ENCODE data around the gene FAM83D. TPM values are rescaled to one million over a fixed set of nuclear protein-coding genes. Genes with fewer than 3 reads are reported as not detected.
A peak's percentile ranks its signal among the peaks of the same experiment; 100 is the strongest.

FAM83D gene
- total RNA-seq, 2 donors from 2014 or later, result 10.4 to 10.5 TPM

DNA sequence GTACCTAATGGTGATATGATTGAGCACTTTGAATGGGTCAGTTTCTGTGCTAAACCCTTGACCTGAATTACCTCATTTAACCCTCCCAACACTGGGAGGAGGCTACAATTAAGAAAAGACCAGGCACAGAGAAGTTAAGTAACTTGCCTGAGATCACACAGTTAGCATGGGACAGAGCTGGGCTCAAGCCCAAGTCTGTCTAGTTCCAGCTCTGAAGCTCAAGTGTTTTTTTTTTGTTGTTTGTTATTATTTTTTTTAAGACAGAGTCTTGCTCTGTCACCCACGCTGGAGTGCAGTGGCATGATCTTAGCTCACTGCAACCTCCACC is 4.0 kb downstream of the FAM83D start:
- Mint-ChIP-seq H3K9me3 (no peaks in the 10 kb centered on the region), H3K36me3 (ENCODE audit: insufficient read depth in 2 of 2) (peaks cover 6 to 7% of the 10 kb centered on the region in 2 donors), H3K27me3 (ENCODE audit: low read depth) (no peaks in the 10 kb centered on the region), H3K27ac (peak overlapping the region; percentile 12), H3K4me3 (no peak overlapping the region), H3K4me1 (ENCODE audit: low read depth) (peaks cover 36% of the 10 kb centered on the region)
- no peak for ATAC-seq (replicated peaks in 1 of 2)
- DNase-seq, result no peak

DNA sequence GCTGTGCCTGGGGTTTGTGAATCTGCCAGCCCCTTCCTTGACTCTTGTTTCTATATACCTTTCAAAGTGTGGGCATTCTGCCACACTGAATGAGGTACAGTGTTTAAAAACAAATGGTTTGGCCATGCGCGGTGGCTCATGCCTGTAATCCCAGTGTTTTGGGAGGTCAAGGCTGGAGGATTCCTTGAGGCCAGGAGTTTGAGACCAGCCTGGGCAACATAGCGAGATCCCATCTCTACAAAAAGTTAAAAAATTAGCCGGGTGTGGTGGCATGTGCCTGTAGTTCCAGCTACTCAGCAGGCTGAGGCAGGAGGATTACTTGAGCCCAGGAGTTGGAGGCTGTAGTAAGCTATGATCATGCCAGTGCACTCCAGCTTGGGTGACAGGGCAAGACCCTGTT is 5.8 kb downstream of the FAM83D start:
- H3K27ac Mint-ChIP-seq, result no peak overlapping the region
- no peaks in the 10 kb centered on the region for H3K9me3 Mint-ChIP-seq
- H3K27me3 Mint-ChIP-seq (ENCODE audit: low read depth), result no peaks in the 10 kb centered on the region
- ATAC-seq (replicated peaks in 1 of 2) (no peak), DNase-seq (no peak)
- H3K36me3 Mint-ChIP-seq (ENCODE audit: insufficient read depth in 2 of 2), result peaks cover 7 to 8% of the 10 kb centered on the region in 2 donors
- peaks cover 30% of the 10 kb centered on the region for H3K4me1 Mint-ChIP-seq (ENCODE audit: low read depth)
- no peak overlapping the region for H3K4me3 Mint-ChIP-seq

DNA sequence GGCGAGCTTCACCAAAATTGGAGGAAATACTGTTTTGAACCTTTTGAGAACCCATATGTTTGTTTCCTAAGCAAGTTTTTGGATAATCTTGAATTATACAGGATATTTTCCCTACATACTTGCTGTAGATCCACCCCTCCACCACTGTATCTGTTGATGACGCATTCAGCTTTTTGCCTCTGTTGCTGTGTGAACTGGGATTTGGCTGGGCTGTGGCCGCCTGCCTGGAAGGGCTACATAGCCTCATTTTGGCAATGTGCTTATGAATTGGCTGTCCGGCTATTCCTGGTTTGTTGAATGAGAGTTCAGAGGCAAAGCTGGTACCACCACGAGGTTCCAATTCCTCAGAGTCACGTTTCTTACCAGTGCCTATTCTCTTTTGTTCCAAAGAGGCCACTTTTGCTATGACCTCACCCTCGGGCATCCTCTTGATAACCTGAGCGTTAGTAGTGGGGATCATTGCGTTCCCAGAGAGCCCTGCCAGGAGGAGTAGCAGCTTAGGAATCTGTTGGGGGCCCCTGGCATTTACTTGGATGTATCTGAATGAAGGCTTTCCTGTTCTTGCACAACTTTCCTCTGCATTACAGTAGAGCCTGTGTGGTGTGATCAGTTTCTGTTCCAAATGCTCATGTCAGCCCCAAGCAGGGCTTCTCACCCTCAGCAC is 6.4 kb downstream of the FAM83D start:
- Mint-ChIP-seq H3K27ac (no peak overlapping the region), H3K9me3 (no peaks in the 10 kb centered on the region), H3K4me1 (ENCODE audit: low read depth) (peaks cover 27% of the 10 kb centered on the region), H3K36me3 (ENCODE audit: insufficient read depth in 2 of 2) (peaks cover 7 to 8% of the 10 kb centered on the region in 2 donors), H3K27me3 (ENCODE audit: low read depth) (no peaks in the 10 kb centered on the region), H3K4me3 (no peak overlapping the region)
- ATAC-seq (replicated peaks in 1 of 2) (no peak), DNase-seq (no peak)

DNA sequence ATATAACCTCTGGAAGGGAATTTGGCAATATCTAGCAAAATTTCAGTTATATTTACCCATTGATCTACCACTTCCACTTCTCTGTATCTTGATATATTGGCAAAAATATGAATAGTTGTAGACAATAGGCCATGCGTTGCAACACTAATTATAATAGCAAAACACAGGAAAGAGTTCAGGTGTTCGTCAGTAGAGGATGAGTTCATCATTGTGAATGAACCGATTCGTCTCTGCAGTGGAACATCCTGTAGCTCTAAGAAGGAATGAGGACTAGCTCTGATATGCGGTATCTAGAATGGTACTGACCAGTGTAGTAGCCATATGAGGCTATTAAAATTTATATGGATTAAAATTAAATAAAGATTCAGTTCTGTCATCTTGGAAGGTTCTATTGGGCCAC is 8.3 kb downstream of the FAM83D start:
- Mint-ChIP-seq H3K9me3 (no peaks in the 10 kb centered on the region), H3K27me3 (ENCODE audit: low read depth) (no peaks in the 10 kb centered on the region), H3K4me1 (ENCODE audit: low read depth) (peaks cover 17% of the 10 kb centered on the region), H3K36me3 (ENCODE audit: insufficient read depth in 2 of 2) (peaks cover 4 to 14% of the 10 kb centered on the region in 2 donors), H3K27ac (no peak overlapping the region), H3K4me3 (no peak overlapping the region)
- ATAC-seq (replicated peaks in 1 of 2), result no peak
- DNase-seq, result no peak

DNA sequence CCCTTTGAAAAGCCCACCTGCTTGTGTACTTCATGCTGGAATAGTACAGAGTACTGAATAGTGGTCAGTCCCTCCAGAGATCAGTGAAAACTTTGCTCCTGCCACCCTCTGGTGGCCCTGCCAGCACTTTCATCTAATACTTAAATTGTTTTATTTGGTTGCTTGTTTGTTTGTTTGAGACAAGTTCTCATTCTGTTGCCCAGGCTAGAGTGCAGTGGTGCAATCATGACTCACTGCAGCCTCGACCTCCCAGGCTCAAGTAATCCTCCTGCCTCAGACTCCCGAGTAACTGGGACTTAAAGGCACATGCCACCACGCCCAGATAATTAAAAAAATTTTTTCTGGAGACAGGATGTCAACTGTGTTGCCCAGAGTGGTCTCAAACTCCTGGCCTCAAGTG is 9.1 kb downstream of the FAM83D start:
- ATAC-seq (replicated peaks in 1 of 2), result no peak
- Mint-ChIP-seq H3K4me3 (no peak overlapping the region), H3K9me3 (no peaks in the 10 kb centered on the region), H3K36me3 (ENCODE audit: insufficient read depth in 2 of 2) (peaks cover 4 to 14% of the 10 kb centered on the region in 2 donors), H3K27me3 (ENCODE audit: low read depth) (no peaks in the 10 kb centered on the region), H3K4me1 (ENCODE audit: low read depth) (peaks cover 14% of the 10 kb centered on the region), H3K27ac (no peak overlapping the region)
- DNase-seq, result no peak

DNA sequence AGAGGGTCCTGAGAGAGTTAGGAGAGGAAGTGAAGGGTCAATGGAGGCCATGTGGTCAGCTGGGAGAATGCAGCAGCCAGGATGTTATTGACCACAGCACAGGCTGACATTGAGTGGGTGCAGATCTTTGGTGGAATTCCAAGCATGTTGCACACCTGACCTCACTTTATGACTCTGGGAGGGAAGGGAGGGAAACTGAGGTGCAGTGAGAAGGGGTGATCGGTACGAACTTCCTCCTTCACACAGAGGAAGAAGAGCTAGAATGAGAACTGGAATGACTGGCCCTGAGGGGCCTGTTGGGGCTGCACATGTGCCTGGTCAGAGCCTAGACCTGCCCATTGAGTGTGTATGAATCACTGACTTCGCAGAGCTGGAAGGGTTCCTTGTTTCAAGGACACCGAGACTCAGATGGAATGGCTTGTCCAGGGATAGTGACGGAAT is 9.8 kb downstream of the FAM83D start:
- Mint-ChIP-seq H3K36me3 (ENCODE audit: insufficient read depth in 2 of 2) (peaks cover 4 to 17% of the 10 kb centered on the region in 2 donors), H3K27ac (no peak overlapping the region), H3K4me1 (ENCODE audit: low read depth) (peaks cover 14% of the 10 kb centered on the region), H3K9me3 (no peaks in the 10 kb centered on the region), H3K27me3 (ENCODE audit: low read depth) (no peaks in the 10 kb centered on the region), H3K4me3 (no peak overlapping the region)
- DNase-seq (no peak), ATAC-seq (replicated peaks in 1 of 2) (no peak)

DNA sequence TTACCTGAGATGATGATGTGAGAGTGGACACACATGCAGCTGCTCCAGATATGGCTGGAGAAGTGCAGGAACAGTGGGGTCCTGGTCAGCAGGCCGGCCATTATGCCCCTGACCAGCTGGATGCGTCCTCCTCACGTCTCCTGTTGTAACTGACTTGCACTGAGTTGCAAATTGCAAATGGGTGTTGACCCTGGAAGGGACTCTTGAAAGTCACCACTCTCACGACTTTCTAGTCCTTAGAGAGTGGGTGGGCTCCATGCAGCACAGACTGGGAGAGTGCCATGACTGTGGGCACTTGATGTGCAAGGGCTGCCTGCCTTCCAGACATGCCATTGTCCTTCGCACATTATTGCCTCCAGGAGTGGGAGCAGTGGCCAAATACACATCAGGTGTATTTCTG is 10.8 kb downstream of the FAM83D start:
- no peak overlapping the region for H3K27ac Mint-ChIP-seq
- H3K4me1 Mint-ChIP-seq (ENCODE audit: low read depth), result peaks cover 14% of the 10 kb centered on the region
- H3K27me3 Mint-ChIP-seq (ENCODE audit: low read depth), result no peaks in the 10 kb centered on the region
- ATAC-seq (replicated peaks in 1 of 2) (no peak), DNase-seq (no peak)
- H3K36me3 Mint-ChIP-seq (ENCODE audit: insufficient read depth in 2 of 2), result peaks cover 6 to 22% of the 10 kb centered on the region in 2 donors
- no peaks in the 10 kb centered on the region for H3K9me3 Mint-ChIP-seq
- H3K4me3 Mint-ChIP-seq, result no peak overlapping the region

DNA sequence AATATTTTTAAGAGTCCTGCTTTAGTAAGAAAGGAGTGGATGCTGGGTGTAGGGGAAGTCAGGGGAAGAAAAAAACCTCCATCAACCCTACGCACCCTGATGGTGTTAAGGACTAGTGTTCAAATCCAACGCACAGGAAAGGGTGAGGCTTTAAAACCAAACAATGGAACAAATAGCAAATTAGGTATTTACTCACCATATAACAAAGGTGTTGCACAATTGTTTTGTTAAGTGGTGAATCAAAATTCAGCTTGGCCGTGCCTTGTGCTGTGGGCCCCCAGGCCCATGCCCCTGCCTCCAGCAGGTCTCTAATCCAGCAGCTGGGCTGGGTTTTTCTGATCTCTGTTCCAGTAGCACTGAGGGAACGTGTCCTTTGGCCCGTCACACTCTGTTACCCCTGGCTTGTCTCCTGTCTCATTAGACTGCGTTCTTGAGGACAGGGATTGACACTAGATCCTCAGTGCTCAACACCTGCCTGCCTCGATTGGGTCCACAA is 11.8 kb downstream of the FAM83D start:
- H3K36me3 Mint-ChIP-seq (ENCODE audit: insufficient read depth in 2 of 2), result peaks cover 9 to 32% of the 10 kb centered on the region in 2 donors
- DNase-seq (no peak), ATAC-seq (replicated peaks in 1 of 2) (no peak)
- H3K27ac Mint-ChIP-seq, result no peak overlapping the region
- H3K9me3 Mint-ChIP-seq, result no peaks in the 10 kb centered on the region
- H3K4me3 Mint-ChIP-seq, result no peak overlapping the region
- H3K4me1 Mint-ChIP-seq (ENCODE audit: low read depth), result peaks cover 14% of the 10 kb centered on the region
- no peaks in the 10 kb centered on the region for H3K27me3 Mint-ChIP-seq (ENCODE audit: low read depth)

DNA sequence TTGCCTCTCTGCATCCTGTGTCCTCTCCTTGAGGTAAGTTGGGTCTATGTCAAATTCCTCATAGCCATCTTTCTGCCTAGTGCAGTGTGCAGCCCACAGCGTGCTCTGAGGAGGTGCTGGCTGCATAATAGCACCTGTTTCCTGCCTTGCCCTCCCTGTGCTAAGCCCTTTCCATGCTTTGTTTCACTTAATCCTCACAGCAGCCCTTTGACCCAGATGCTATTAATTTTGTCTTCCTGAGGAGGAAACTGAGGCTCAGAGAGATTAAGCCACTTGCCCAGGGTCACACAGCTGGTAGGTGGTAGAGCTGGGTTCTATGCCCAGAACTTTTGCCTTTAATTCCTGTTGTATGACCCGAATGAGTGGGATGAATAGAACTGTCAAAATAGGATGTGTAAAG is 13.5 kb downstream of the FAM83D start:
- Mint-ChIP-seq H3K9me3 (no peaks in the 10 kb centered on the region), H3K36me3 (ENCODE audit: insufficient read depth in 2 of 2) (peaks cover 8 to 38% of the 10 kb centered on the region in 2 donors), H3K4me3 (no peak overlapping the region), H3K27me3 (ENCODE audit: low read depth) (no peaks in the 10 kb centered on the region), H3K27ac (no peak overlapping the region), H3K4me1 (ENCODE audit: low read depth) (peaks cover 14% of the 10 kb centered on the region)
- ATAC-seq (replicated peaks in 1 of 2) (no peak), DNase-seq (no peak)

DNA sequence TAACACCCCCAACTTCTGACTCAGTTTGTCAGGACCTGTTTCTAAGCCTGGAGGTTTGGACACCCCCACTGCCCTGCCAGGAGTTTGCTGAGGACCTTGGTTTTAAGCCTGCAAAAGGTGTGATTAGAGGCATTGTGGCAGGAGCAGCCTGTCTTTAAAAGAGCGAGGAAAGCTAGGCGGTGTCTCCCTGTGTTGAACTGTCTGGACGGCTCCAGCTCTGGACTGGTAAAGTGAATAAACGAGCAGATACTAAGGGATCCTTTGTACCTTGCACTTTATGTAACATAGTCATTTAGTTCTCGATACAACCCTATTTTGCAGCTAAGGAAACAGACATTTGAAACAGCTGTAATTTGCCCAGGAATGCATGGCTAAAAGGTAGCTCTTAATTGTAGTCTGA is 14.4 kb downstream of the FAM83D start:
- H3K36me3 Mint-ChIP-seq (ENCODE audit: insufficient read depth in 2 of 2), result peaks cover 8 to 39% of the 10 kb centered on the region in 2 donors
- no peak overlapping the region for H3K4me3 Mint-ChIP-seq
- H3K9me3 Mint-ChIP-seq, result no peaks in the 10 kb centered on the region
- no peaks in the 10 kb centered on the region for H3K27me3 Mint-ChIP-seq (ENCODE audit: low read depth)
- DNase-seq (no peak), ATAC-seq (replicated peaks in 1 of 2) (no peak)
- H3K4me1 Mint-ChIP-seq (ENCODE audit: low read depth), result peaks cover 14% of the 10 kb centered on the region
- no peak overlapping the region for H3K27ac Mint-ChIP-seq

DNA sequence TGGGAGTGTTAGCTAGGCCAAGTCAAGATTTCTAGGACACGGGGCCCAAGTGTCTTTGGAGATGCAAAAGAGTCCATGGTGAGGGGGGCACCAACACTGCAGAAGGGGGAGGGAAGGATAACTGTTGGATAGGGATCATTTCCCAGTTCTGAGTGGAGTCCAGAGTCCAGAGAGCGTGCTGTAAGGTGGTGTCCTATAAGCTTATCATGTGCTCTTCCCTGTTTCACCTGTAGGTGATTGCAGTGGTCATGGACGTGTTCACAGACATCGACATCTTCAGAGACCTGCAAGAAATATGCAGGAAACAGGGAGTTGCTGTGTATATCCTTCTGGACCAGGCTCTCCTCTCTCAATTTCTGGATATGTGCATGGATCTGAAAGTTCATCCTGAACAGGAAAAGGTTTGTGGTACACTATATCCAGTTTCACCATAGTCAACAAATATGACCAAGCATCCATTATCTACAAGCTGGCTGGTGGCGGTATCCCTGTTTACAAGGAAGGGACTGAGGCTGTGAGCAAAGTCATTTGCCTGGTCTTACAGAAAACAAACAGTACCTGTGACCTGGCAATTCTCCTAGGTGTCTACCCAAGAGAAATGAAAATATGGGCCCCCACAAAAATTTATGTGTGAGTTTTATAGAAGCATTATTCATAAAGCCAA is 15.6 kb downstream of the FAM83D start:
- no peaks in the 10 kb centered on the region for H3K9me3 Mint-ChIP-seq
- ATAC-seq (replicated peaks in 1 of 2) (peak in 1 of 2 donors; percentile 22), DNase-seq (no peak)
- H3K4me3 Mint-ChIP-seq, result no peak overlapping the region
- peaks cover 12 to 41% of the 10 kb centered on the region in 2 donors for H3K36me3 Mint-ChIP-seq (ENCODE audit: insufficient read depth in 2 of 2)
- H3K27me3 Mint-ChIP-seq (ENCODE audit: low read depth), result no peaks in the 10 kb centered on the region
- H3K27ac Mint-ChIP-seq, result no peak overlapping the region
- H3K4me1 Mint-ChIP-seq (ENCODE audit: low read depth), result peaks cover 14% of the 10 kb centered on the region

DNA sequence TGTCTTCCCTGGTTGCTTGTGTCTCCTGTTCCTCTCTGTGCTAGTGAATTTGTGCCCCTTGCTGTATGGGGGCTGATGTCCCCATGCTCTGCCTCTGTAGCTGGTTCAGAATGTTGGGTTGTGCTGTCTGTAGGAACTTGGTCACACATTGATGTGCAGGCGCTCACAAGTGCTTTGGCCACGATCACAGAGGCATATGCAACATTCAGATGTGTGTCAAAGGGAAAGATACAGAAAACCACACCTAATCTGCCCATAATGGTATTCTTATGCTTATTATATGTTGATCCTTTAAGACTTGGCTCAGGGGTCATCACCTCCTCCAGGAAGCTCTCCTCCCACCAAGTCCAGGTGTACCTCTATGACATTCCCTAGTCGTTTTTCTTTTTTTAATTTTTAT is 18.8 kb downstream of the FAM83D start:
- Mint-ChIP-seq H3K9me3 (no peaks in the 10 kb centered on the region), H3K36me3 (ENCODE audit: insufficient read depth in 2 of 2) (peaks cover 14 to 45% of the 10 kb centered on the region in 2 donors), H3K4me3 (no peak overlapping the region), H3K27ac (no peak overlapping the region), H3K4me1 (ENCODE audit: low read depth) (no peaks in the 10 kb centered on the region), H3K27me3 (ENCODE audit: low read depth) (no peaks in the 10 kb centered on the region)
- no peak for DNase-seq
- no peak for ATAC-seq (replicated peaks in 1 of 2)

DNA sequence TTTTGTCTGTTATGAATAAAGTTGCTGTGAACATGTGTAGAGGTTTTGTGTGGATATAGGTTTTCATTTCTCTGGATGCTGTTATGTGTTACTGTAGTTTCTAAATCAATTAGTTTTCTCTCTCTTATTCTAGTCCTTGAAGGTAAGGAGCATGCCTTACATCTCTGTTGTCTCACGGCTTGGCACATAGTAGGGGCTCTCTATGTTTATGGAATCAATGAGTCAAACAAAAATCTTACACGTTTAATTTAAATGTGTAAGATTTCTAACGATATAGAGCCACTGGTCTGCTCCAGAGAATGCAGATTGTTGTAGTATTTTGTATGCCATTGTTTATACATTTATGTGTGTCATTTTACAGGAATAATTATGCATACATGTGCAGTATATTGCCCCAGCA is 20.6 kb downstream of the FAM83D start:
- Mint-ChIP-seq H3K9me3 (no peaks in the 10 kb centered on the region), H3K4me3 (no peak overlapping the region), H3K27me3 (ENCODE audit: low read depth) (no peaks in the 10 kb centered on the region), H3K36me3 (ENCODE audit: insufficient read depth in 2 of 2) (peaks cover 12 to 40% of the 10 kb centered on the region in 2 donors), H3K27ac (no peak overlapping the region), H3K4me1 (ENCODE audit: low read depth) (no peaks in the 10 kb centered on the region)
- DNase-seq (no peak), ATAC-seq (replicated peaks in 1 of 2) (no peak)

DNA sequence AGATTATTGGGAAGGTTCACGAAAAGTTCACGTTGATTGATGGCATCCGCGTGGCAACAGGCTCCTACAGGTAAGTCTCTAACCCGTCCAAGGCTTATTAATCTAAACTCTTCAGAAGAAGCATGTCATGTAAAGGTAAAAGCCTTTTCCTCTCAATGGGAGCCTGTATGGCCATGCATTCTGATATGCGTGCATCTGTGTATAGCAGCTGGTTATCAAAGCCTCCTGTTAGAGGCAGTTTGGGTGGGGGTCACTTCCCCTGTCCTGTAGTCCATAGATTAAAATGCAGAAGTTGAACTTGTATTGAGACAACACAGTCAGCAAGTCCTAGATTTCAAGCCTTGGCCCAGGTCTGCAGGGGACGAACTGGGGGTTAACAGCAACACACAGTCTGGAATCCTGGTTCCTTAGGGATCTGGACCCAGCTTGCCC is 21.7 kb downstream of the FAM83D start:
- H3K27ac Mint-ChIP-seq, result no peak overlapping the region
- no peaks in the 10 kb centered on the region for H3K27me3 Mint-ChIP-seq (ENCODE audit: low read depth)
- no peak overlapping the region for H3K4me3 Mint-ChIP-seq
- no peaks in the 10 kb centered on the region for H3K4me1 Mint-ChIP-seq (ENCODE audit: low read depth)
- ATAC-seq (replicated peaks in 1 of 2) (no peak), DNase-seq (no peak)
- H3K9me3 Mint-ChIP-seq, result no peaks in the 10 kb centered on the region
- peaks cover 9 to 37% of the 10 kb centered on the region in 2 donors for H3K36me3 Mint-ChIP-seq (ENCODE audit: insufficient read depth in 2 of 2)
